Activated T-cell treated with anti-CD3 and anti-CD28 coated beads, Interleukin-2, amount 50 U/mL, for 72 hours (primary cell): ENCODE measurements around the gene ZNF653. TPM values are rescaled to one million over a fixed set of nuclear protein-coding genes. Genes with fewer than 3 reads are reported as not detected.

ENCODE experiments used
- ATAC-seq, 2 donors: fragments of 150-1000 bp; cut with Tn5 transposase; replicated peaks in 1 of 2; 2 replicates each; pipeline ENCODE4 v1.10.0; 2021; ENCODE audit warnings: moderate library complexity in 2 of 2, mild to moderate bottlenecking in 1 of 2
- DNase-seq, 2 donors: peaks; one replicate each; pipeline ENCODE4 v3.0.0; 2021 to 2022; ENCODE audit warnings: mixed read lengths in 1 of 2
- H3K27ac Mint-ChIP-seq: one replicate; pipeline ENCODE4 v1.8.0; 2022; ENCODE audit warnings: mild to moderate bottlenecking, moderate library complexity, mixed read lengths
- H3K27me3 Mint-ChIP-seq: one replicate; pipeline ENCODE4 v1.8.0; 2022; ENCODE audit warnings: low read depth, mixed read lengths
- H3K36me3 Mint-ChIP-seq, 2 donors: one replicate each; pipeline ENCODE4 v1.8.0; 2022; ENCODE audit warnings: mixed read lengths in 2 of 2, mild to moderate bottlenecking in 1 of 2; ENCODE audit not compliant: insufficient read depth in 2 of 2
- H3K4me1 Mint-ChIP-seq: one replicate; pipeline ENCODE4 v1.8.0; 2022; ENCODE audit warnings: low read depth, mixed read lengths
- H3K4me3 Mint-ChIP-seq, 2 donors: one replicate each; pipeline ENCODE4 v1.8.0; 2022; ENCODE audit warnings: mild to moderate bottlenecking in 2 of 2, mixed read lengths in 2 of 2, moderate library complexity in 2 of 2
- H3K9me3 Mint-ChIP-seq, 2 donors: one replicate each; pipeline ENCODE4 v1.8.0; 2022; ENCODE audit warnings: mixed read lengths in 2 of 2
- total RNA-seq, 2 donors: library from RNA; stranded (reverse); gene quantifications; one replicate each; pipeline ENCODE4 v1.2.3, GENCODE V29; 2022

ZNF653 gene
- total RNA-seq, 2 donors from 2014 or later: 10.5 to 12.3 TPM

GRCh38 chr19:11538232-11539036 is 32.8 kb upstream of the ZNF653 start, which contains the start of gene CNN1:
Gene CNN1 (plus strand): TSS chr19:11538851. CDS start chr19:11538928, 77 bp downstream.
- Mint-ChIP-seq H3K27ac (no peak within 1 kb of the TSS), H3K4me1 (peaks cover 12% of the 10 kb centered on the region), H3K4me3 (no peak within 1 kb of the TSS), H3K9me3 (no peaks in the 10 kb centered on the region), H3K36me3 (no peaks in the 10 kb centered on the region), H3K27me3 (peaks cover 30% of the 10 kb centered on the region)
- no peak for DNase-seq
- no peak for ATAC-seq

GRCh38 chr19:11535792-11536595 is 30.4 kb upstream of the ZNF653 start:
- Mint-ChIP-seq H3K36me3 (no peaks in the 10 kb centered on the region), H3K9me3 (no peaks in the 10 kb centered on the region), H3K27ac (peak overlapping the region; percentile 35), H3K4me3 (peak overlapping the region; percentile 50 to 65), H3K4me1 (peaks cover 29% of the 10 kb centered on the region), H3K27me3 (peaks cover 30% of the 10 kb centered on the region)
- DNase-seq: peak; percentile 89 to 96
- peak; percentile 72 for ATAC-seq

DNA sequence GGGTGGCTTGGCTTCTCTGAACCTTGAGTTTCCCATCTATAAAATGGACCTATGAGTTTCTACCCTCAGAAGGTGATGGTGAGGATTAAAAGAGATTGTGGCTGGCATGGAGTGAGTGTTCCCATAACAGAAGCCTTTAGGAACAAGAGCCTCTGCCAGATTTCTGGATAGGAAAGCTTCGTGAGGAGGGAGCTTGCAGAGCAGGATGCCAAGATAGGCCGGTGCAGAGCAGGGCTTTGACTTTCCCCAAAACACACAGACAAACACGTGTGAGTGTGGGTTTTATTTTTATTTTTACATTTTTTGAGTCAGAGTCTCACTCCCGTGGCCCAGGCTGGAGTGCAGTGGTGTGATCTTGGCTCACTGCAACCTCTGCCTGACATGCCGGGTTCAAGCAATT is 29.3 kb upstream of the ZNF653 start:
- Mint-ChIP-seq H3K27ac (no peak overlapping the region), H3K36me3 (no peaks in the 10 kb centered on the region), H3K4me3 (peak overlapping the region in 1 of 2 donors; percentile 2), H3K4me1 (peaks cover 29% of the 10 kb centered on the region), H3K9me3 (no peaks in the 10 kb centered on the region), H3K27me3 (peaks cover 23% of the 10 kb centered on the region)
- ATAC-seq (no peak), DNase-seq (no peak)

GRCh38 chr19:11534538-11534937 is 28.9 kb upstream of the ZNF653 start:
- H3K9me3 Mint-ChIP-seq: no peaks in the 10 kb centered on the region
- H3K27me3 Mint-ChIP-seq: peaks cover 23% of the 10 kb centered on the region
- H3K4me3 Mint-ChIP-seq: peak overlapping the region in 1 of 2 donors; percentile 2
- no peak overlapping the region for H3K27ac Mint-ChIP-seq
- peaks cover 29% of the 10 kb centered on the region for H3K4me1 Mint-ChIP-seq
- ATAC-seq: no peak
- no peak for DNase-seq
- no peaks in the 10 kb centered on the region for H3K36me3 Mint-ChIP-seq

DNA sequence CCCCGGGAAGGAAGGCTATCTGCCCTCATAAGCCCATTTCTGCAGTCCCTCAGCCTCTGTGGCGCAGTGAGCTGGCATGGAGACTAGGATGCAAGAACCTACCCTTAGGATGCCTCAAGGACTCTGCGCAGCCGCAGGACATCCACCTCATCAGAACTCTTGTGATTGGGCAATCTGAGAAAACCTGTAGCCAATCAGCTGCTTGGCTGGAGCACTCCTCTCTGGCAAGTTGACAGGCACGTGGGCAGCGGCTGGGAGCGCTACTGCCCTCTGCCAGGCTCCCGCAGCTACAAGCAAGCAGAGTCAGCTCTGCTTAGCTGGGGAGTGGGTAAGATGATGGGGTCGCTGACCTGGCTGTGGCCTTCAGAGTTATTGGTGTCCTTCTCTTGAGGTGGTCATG is 24.8 kb upstream of the ZNF653 start:
- ATAC-seq (peak in 1 of 2 donors; percentile 4), DNase-seq (peak; percentile 49 to 66)
- peaks cover 0 to 3% of the 10 kb centered on the region in 2 donors for H3K36me3 Mint-ChIP-seq
- H3K4me1 Mint-ChIP-seq: peaks cover 36% of the 10 kb centered on the region
- peaks cover 10% of the 10 kb centered on the region for H3K27me3 Mint-ChIP-seq
- no peak overlapping the region for H3K4me3 Mint-ChIP-seq
- no peak overlapping the region for H3K27ac Mint-ChIP-seq
- no peaks in the 10 kb centered on the region for H3K9me3 Mint-ChIP-seq

- H3K27me3 Mint-ChIP-seq: no peaks in the 10 kb centered on the region
- peak within 1 kb of the TSS; percentile 99 for H3K4me3 Mint-ChIP-seq
- H3K27ac Mint-ChIP-seq: peak within 1 kb of the TSS; percentile 95
- DNase-seq (peak; percentile 94 to 96), ATAC-seq (peak; percentile 94 to 95)
- H3K4me1 Mint-ChIP-seq: peaks cover 34% of the 10 kb centered on the region
- no peaks in the 10 kb centered on the region for H3K9me3 Mint-ChIP-seq
- H3K36me3 Mint-ChIP-seq: peaks cover 0 to 3% of the 10 kb centered on the region in 2 donors
Observed at GRCh38 chr19:11528551-11529341, 23.1 kb upstream of the ZNF653 start, which contains the start of gene ECSIT. Gene ECSIT (minus strand): TSS chr19:11529134. CDS start chr19:11519170, 9,964 bp downstream.

DNA sequence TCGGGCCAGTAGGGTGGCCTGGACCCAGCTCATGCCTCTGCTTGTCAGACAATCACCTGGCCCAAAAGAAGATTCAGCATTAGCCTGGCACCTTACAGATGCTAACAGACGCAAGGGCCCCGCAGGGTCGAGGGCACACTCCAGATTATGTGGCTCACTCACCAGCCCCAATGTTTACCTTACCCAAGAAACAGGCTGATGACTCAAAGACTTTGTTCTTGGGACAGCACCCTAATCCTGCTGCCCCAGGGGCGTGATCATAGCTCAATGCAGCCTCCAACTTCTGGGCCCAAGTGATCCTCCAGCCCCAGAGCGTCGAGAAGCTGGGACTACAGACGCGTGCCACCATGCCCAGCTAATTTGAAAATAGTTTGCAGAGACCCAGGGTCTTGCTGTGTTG is 13.5 kb upstream of the ZNF653 start:
- Mint-ChIP-seq H3K27ac (no peak overlapping the region), H3K4me1 (no peaks in the 10 kb centered on the region), H3K27me3 (no peaks in the 10 kb centered on the region), H3K36me3 (no peaks in the 10 kb centered on the region), H3K4me3 (no peak overlapping the region), H3K9me3 (no peaks in the 10 kb centered on the region)
- DNase-seq: no peak
- ATAC-seq: no peak

DNA sequence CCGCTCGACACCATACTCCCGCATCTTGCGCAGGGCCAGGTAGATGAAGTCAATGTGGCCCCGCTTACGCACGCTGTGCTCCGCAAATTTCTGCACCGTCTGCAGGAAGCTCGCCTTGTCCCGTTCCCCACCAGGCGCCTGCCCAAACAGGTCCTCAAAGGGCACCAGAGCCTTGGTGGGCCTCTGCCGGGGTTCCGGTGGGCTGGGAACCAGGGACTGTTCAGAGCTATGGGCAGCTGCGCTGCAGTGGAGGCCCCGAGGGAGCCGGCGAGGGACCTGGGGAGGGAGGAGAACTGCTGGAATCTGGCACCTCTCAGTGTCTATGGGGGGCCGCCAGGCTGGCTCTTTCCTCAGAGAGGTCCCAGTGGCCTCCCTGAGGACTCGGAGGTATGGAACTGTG is 8.3 kb upstream of the ZNF653 start:
- ATAC-seq: no peak
- H3K36me3 Mint-ChIP-seq: peaks cover 0 to 10% of the 10 kb centered on the region in 2 donors
- DNase-seq: no peak
- H3K9me3 Mint-ChIP-seq: no peaks in the 10 kb centered on the region
- no peaks in the 10 kb centered on the region for H3K27me3 Mint-ChIP-seq
- no peak overlapping the region for H3K27ac Mint-ChIP-seq
- no peak overlapping the region for H3K4me3 Mint-ChIP-seq
- no peaks in the 10 kb centered on the region for H3K4me1 Mint-ChIP-seq

DNA sequence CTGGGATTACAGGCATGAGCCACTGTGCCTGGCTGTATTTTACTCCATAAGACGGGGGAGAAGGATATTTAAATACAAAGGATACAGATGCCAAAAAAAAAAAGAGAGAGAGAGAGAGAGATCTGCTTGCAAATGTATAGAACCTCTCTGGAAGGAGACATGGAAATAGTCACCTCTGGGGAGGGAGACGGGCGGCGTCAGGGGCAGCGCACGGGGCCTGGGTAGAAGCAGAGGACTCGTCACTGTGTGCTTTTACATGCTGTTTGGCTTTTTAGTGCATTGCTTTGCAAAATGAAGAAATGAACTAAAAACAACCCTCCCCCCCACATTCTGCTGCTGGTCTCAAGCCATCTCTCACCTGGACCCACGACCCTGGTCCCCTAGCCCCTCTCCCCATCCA is 4.8 kb upstream of the ZNF653 start:
- Mint-ChIP-seq H3K36me3 (peaks cover 0 to 10% of the 10 kb centered on the region in 2 donors), H3K27ac (no peak overlapping the region)

DNA sequence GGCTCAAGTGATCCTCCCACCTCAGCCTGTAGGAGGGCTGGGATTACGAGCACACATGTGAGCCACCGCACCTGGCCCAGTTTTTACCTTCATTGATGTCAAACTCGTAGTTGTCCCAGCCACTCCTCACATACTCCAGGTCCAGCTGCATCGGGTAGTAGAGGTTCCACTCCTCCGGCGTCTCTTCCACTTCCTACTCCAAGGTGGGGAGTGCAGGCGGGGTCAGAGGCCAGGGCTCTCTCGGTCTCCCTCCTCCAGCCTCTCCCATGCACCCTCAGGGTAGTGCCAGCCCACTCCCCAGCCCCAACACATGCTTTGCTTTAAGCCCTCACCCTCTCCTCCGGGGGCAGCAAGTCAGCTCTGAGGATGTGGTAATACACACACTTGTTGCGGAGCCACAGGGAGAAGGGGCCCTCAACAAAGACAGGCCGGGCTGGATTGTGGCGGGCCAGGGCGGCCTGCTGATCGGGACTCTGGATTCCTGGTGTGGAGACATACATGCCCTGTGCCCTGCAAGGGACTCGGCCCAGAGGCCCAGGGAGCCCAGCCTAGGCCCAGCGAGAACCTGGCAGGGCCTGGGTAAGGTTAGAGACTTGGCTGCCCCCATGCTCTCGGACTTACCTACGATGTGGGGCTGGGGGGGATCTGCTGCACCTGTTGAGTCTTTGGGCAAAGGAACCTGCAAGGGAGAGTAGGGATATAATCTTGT is 1.9 kb upstream of the ZNF653 start:
- Mint-ChIP-seq H3K9me3 (no peaks in the 10 kb centered on the region), H3K27me3 (no peaks in the 10 kb centered on the region), H3K4me1 (peaks cover 27% of the 10 kb centered on the region), H3K4me3 (peak overlapping the region; percentile 86 to 97), H3K36me3 (peaks cover 0 to 8% of the 10 kb centered on the region in 2 donors), H3K27ac (peak overlapping the region; percentile 50)
- DNase-seq (no peak), ATAC-seq (no peak)

More for the DNA sequence above, 4.8 kb upstream of the ZNF653 start:
- Mint-ChIP-seq H3K9me3 (no peaks in the 10 kb centered on the region), H3K27me3 (no peaks in the 10 kb centered on the region), H3K4me3 (no peak overlapping the region), H3K4me1 (peaks cover 18% of the 10 kb centered on the region)
- no peak for DNase-seq
- no peak for ATAC-seq

- Mint-ChIP-seq H3K36me3 (peaks cover 0 to 8% of the 10 kb centered on the region in 2 donors), H3K4me1 (peaks cover 27% of the 10 kb centered on the region), H3K9me3 (no peaks in the 10 kb centered on the region), H3K27me3 (no peaks in the 10 kb centered on the region), H3K27ac (peak overlapping the region; percentile 79), H3K4me3 (peak overlapping the region; percentile 86 to 97)
- ATAC-seq (no peak), DNase-seq (no peak)
Observed at GRCh38 chr19:11506967-11507366, 1.3 kb upstream of the ZNF653 start.

DNA sequence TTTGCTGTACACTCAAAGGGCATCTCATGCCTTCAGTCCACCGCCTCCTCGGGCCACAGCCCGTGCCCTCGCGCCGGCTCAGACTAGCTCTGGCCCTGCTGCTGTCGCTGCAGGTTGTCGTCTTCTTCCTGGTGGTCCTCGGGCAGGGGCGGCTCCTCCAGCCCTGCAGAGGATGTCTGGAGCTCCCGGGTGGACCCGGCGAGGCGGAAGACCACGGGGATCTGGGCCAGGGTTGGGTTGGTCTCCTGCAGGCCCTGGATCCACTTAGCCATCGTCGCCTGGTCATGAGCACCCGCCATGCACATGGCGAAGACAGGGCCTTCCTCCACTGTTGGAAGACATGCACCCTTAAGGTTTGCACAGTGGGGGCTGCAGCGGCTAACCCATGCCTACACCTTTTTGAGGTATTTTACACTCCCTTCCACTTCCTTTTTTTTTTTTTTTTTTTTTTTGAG is 489 bp upstream of the ZNF653 start:
- ATAC-seq: peak; percentile 19 to 38
- Mint-ChIP-seq H3K27ac (peak overlapping the region; percentile 79), H3K9me3 (no peaks in the 10 kb centered on the region), H3K4me1 (peaks cover 27% of the 10 kb centered on the region), H3K27me3 (no peaks in the 10 kb centered on the region), H3K4me3 (peak overlapping the region; percentile 86 to 97), H3K36me3 (peaks cover 0 to 9% of the 10 kb centered on the region in 2 donors)
- no peak for DNase-seq
